ENCODE measurements around the gene COA4.

Gene COA4

GRCh38 chr11:73907191-73907590 is 30.5 kb upstream of the COA4 start:
- TF ChIP-seq CTCF (IDR thresholded peaks at IDR 0.05; ENCODE audit: low read depth, low read length) = peak; percentile 16
- H3K36me3 ChIP-seq = no peaks in the 10 kb centered on the region; the same call in 1 of the 2 replicates
- H3K4me3 ChIP-seq (ENCODE audit: low read depth, low read length) = no peak overlapping the region
- no peaks in the 10 kb centered on the region for H3K27me3 ChIP-seq
- DNase-seq = no peak
- H3K4me1 ChIP-seq = no peaks in the 10 kb centered on the region
- H3K9me3 ChIP-seq = no peaks in the 10 kb centered on the region

- Histone ChIP-seq H3K36me3 (peaks cover 6% of the 10 kb centered on the region), H3K4me3 (ENCODE audit: low read depth, low read length) (no peak overlapping the region), H3K4me1 (no peaks in the 10 kb centered on the region), H3K9me3 (no peaks in the 10 kb centered on the region), H3K27me3 (no peaks in the 10 kb centered on the region)
- no peak for TF ChIP-seq CTCF (IDR thresholded peaks at IDR 0.05; ENCODE audit: low read depth, low read length)
- no peak for DNase-seq
These were observed 25.7 kb upstream of the COA4 start for GRCh38 chr11:73902303-73902702.

- DNase-seq = no peak
These were observed 18.2 kb upstream of the COA4 start for GRCh38 chr11:73894725-73895335.

GRCh38 chr11:73893041-73893440 is 16.4 kb upstream of the COA4 start:
- Histone ChIP-seq H3K27me3 (no peaks in the 10 kb centered on the region), H3K36me3 (no peaks in the 10 kb centered on the region), H3K4me3 (ENCODE audit: low read depth, low read length) (no peak overlapping the region), H3K9me3 (no peaks in the 10 kb centered on the region), H3K4me1 (peaks cover 6% of the 10 kb centered on the region)
- no peak for TF ChIP-seq CTCF (IDR thresholded peaks at IDR 0.05; ENCODE audit: low read depth, low read length)
- DNase-seq = no peak

More at GRCh38 chr11:73894725-73895335, 18.2 kb upstream of the COA4 start:
- Histone ChIP-seq H3K4me3 (ENCODE audit: low read depth, low read length) (no peak overlapping the region), H3K36me3 (no peaks in the 10 kb centered on the region; the same call in 1 of the 2 replicates), H3K27me3 (no peaks in the 10 kb centered on the region), H3K9me3 (no peaks in the 10 kb centered on the region), H3K4me1 (no peaks in the 10 kb centered on the region; the same call in 1 of the 2 replicates)
- no peak for TF ChIP-seq CTCF (IDR thresholded peaks at IDR 0.05; ENCODE audit: low read depth, low read length)

- Histone ChIP-seq H3K4me1 (peaks cover 6% of the 10 kb centered on the region), H3K27me3 (no peaks in the 10 kb centered on the region), H3K9me3 (no peaks in the 10 kb centered on the region), H3K4me3 (ENCODE audit: low read depth, low read length) (no peak overlapping the region), H3K36me3 (peaks cover 6% of the 10 kb centered on the region; the same call in 1 of the 2 replicates)
- no peak for TF ChIP-seq CTCF (IDR thresholded peaks at IDR 0.05; ENCODE audit: low read depth, low read length)
- peak; percentile 21 for DNase-seq
These were observed 12.9 kb upstream of the COA4 start for GRCh38 chr11:73889536-73889935.

GRCh38 chr11:73889019-73889418 is 12.4 kb upstream of the COA4 start:
- no peak for DNase-seq
- Histone ChIP-seq H3K4me1 (peaks cover 6% of the 10 kb centered on the region), H3K4me3 (ENCODE audit: low read depth, low read length) (no peak overlapping the region), H3K27me3 (no peaks in the 10 kb centered on the region), H3K9me3 (no peaks in the 10 kb centered on the region), H3K36me3 (peaks cover 6% of the 10 kb centered on the region; the same call in 1 of the 2 replicates)
- no peak for TF ChIP-seq CTCF (IDR thresholded peaks at IDR 0.05; ENCODE audit: low read depth, low read length)
